ENCODE measurements around the gene CNTNAP2. TPM values are rescaled to one million over a fixed set of nuclear protein-coding genes. Genes with fewer than 3 reads are reported as not detected.
"Not testable (repeated sequence)": the region's sequence is repeated elsewhere in the genome, so short reads cannot be mapped to it uniquely, and the experiment has no call there.

Gene CNTNAP2
- total RNA-seq, 2 donors from 2014 or later = 171 to 228 TPM

DNA sequence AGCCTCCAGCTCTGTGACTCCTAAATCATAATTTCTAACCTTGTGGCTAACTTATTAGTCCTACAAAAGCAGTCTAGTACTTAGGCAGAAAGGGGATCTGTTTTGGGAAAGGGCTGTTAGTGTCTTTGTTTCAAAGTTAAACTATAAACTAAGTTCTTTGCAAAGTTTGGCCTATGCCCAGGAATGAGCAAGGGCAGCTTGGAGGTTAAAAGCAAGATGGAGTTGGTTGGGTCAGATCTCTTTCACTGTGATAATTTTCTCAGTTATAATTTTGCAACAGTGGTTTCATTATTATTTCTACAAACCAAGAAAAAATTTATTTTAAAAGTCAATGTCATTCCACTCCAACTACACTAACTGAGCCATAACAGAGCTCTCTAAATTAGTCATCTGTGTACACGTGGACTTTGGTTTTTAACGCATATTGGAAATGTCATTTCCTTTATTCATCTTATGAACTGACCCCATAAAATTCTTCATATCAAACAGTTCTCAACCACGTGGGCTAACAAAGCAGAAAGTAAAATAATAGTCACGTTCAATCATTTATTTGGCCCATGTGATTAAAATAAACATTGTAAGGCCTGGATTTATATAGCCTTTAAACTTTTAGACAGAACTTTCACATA is 2330.7 kb downstream of the CNTNAP2 start:
- Mint-ChIP-seq H3K36me3 (ENCODE audit: low read depth) (no peaks in the 10 kb centered on the region), H3K27me3 (ENCODE audit: insufficient read depth) (peaks cover 3% of the 10 kb centered on the region), H3K4me1 (peaks cover 6% of the 10 kb centered on the region), H3K27ac (no peak overlapping the region), H3K4me3 (no peak overlapping the region), H3K9me3 (peaks cover 28% of the 10 kb centered on the region)
- no peak overlapping the region for H3K27ac ChIP-seq (ENCODE audit: low read depth, low read length)
- no peaks in the 10 kb centered on the region for H3K36me3 ChIP-seq (ENCODE audit: control insufficient read depth, insufficient read depth, low read length)
- H3K4me1 ChIP-seq (ENCODE audit: control insufficient read depth, insufficient read depth, low read length) = no peaks in the 10 kb centered on the region
- no peak for DNase-seq
- no peak overlapping the region for H3K4me3 ChIP-seq (ENCODE audit: low read length)
- no peaks in the 10 kb centered on the region for H3K27me3 ChIP-seq (ENCODE audit: control insufficient read depth, insufficient read depth, low read length, poor library complexity, severe bottlenecking)
- H3K9me3 ChIP-seq (ENCODE audit: control insufficient read depth, low read length) = peaks cover 16% of the 10 kb centered on the region
- 96% methylated on average over 2 to 4 of the region's 4 CpGs for WGBS, 2 experiments (ENCODE audit: insufficient coverage in 1 of 2, insufficient read length in 1 of 2)
- no peak overlapping the region for H3K9ac ChIP-seq (ENCODE audit: extremely low read depth, low read length, poor library complexity, severe bottlenecking)
- no peak for TF ChIP-seq CTCF (conservative IDR thresholded peaks at IDR 0.05)

DNA sequence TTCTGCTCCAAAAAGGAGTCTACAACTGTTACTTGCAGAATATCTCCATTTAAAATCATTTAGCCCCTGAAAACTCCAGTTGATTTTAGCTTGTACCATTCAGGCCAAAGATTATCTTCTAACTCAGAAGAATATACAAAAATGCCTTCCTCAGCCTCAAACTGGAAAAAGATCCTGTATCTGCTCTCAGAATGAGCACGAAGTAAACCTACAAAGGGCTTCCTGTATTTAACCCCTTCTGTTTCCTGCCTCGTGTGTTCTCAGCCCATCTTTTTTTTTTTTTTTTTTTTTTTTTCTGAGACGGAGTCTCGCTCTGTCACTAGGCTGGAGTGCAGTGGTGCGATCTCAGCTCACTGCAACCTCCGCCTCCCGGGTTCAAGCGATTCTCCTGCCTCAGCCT is 2334.9 kb downstream of the CNTNAP2 start:
- 87% methylated on average over 3 of the region's 8 CpGs; no CpG with 5 or more reads in 1 of the 2 experiments for WGBS, 2 experiments (ENCODE audit: insufficient coverage in 1 of 2, insufficient read length in 1 of 2)
- not testable (repeated sequence) for H3K27me3 ChIP-seq (ENCODE audit: control insufficient read depth, insufficient read depth, low read length, poor library complexity, severe bottlenecking); H3K9ac ChIP-seq (ENCODE audit: extremely low read depth, low read length, poor library complexity, severe bottlenecking); H3K4me1 Mint-ChIP-seq; H3K4me1 ChIP-seq (ENCODE audit: control insufficient read depth, insufficient read depth, low read length); H3K27ac ChIP-seq (ENCODE audit: low read depth, low read length); H3K4me3 Mint-ChIP-seq; H3K36me3 ChIP-seq (ENCODE audit: control insufficient read depth, insufficient read depth, low read length); H3K9me3 Mint-ChIP-seq; H3K9me3 ChIP-seq (ENCODE audit: control insufficient read depth, low read length); H3K27me3 Mint-ChIP-seq (ENCODE audit: insufficient read depth); H3K4me3 ChIP-seq (ENCODE audit: low read length); H3K27ac Mint-ChIP-seq; DNase-seq; H3K36me3 Mint-ChIP-seq (ENCODE audit: low read depth)

GRCh38 chr7:148456351-148456750 is 2339.8 kb downstream of the CNTNAP2 start:
- H3K4me3 ChIP-seq (ENCODE audit: low read length) = no peak overlapping the region
- no peaks in the 10 kb centered on the region for H3K9me3 ChIP-seq (ENCODE audit: control insufficient read depth, low read length)
- 90 to 93% methylated on average over 3 to 8 of the region's 8 CpGs for whole genome bisulfite sequencing, 2 experiments (ENCODE audit: insufficient coverage in 1 of 2, insufficient read length in 1 of 2)
- H3K27ac Mint-ChIP-seq = no peak overlapping the region
- H3K36me3 ChIP-seq (ENCODE audit: control insufficient read depth, insufficient read depth, low read length) = no peaks in the 10 kb centered on the region
- no peaks in the 10 kb centered on the region for H3K27me3 ChIP-seq (ENCODE audit: control insufficient read depth, insufficient read depth, low read length, poor library complexity, severe bottlenecking)
- H3K4me3 Mint-ChIP-seq = no peak overlapping the region
- no peaks in the 10 kb centered on the region for H3K27me3 Mint-ChIP-seq (ENCODE audit: insufficient read depth)
- no peaks in the 10 kb centered on the region for H3K4me1 ChIP-seq (ENCODE audit: control insufficient read depth, insufficient read depth, low read length)
- no peaks in the 10 kb centered on the region for H3K4me1 Mint-ChIP-seq
- TF ChIP-seq CTCF (conservative IDR thresholded peaks at IDR 0.05) = no peak
- H3K9me3 Mint-ChIP-seq = no peaks in the 10 kb centered on the region
- H3K36me3 Mint-ChIP-seq (ENCODE audit: low read depth) = no peaks in the 10 kb centered on the region
- no peak overlapping the region for H3K27ac ChIP-seq (ENCODE audit: low read depth, low read length)
- no peak overlapping the region for H3K9ac ChIP-seq (ENCODE audit: extremely low read depth, low read length, poor library complexity, severe bottlenecking)
- peak; percentile 17 for DNase-seq
